LNCaP clone FGC (cell line): ENCODE data around the gene ASCL1.

Experiments used
- DNase-seq: peaks from one replicate; pipeline ENCODE4 v3.0.0-alpha.2; 2011; ENCODE audit warnings: low read depth
- H3K4me3 ChIP-seq: 2 replicates; pipeline ENCODE4 v1.5.1; 2011; ENCODE audit warnings: mild to moderate bottlenecking, low read depth, low read length, control low read depth
- CTCF ChIP-seq: IDR thresholded peaks from 2 replicates; pipeline ENCODE4 v1.5.1; 2012; ENCODE audit warnings: mild to moderate bottlenecking; ENCODE audit not compliant: control insufficient read depth, insufficient read depth; ENCODE audit errors: extremely low read depth

The ASCL1 gene

GRCh38 chr12:102962532-102962931, 5.1 kb downstream of the ASCL1 start:
- no peak for TF ChIP-seq CTCF
- no peak overlapping the region for H3K4me3 ChIP-seq
- DNase-seq = no peak

- no peak for TF ChIP-seq CTCF
- no peak overlapping the region for H3K4me3 ChIP-seq
- DNase-seq = no peak
Measured at GRCh38 chr12:102962986-102963385, 5.5 kb downstream of the ASCL1 start.

- no peak for TF ChIP-seq CTCF
- H3K4me3 ChIP-seq = no peak overlapping the region
- no peak for DNase-seq
Measured at GRCh38 chr12:102963796-102964195, 6.3 kb downstream of the ASCL1 start.

GRCh38 chr12:102964872-102965271, 7.4 kb downstream of the ASCL1 start:
- no peak for TF ChIP-seq CTCF
- no peak overlapping the region for H3K4me3 ChIP-seq
- no peak for DNase-seq

GRCh38 chr12:102965281-102966155, 8.0 kb downstream of the ASCL1 start:
- no peak overlapping the region for H3K4me3 ChIP-seq
- no peak for TF ChIP-seq CTCF
- no peak for DNase-seq

GRCh38 chr12:102966200-102966863, 8.9 kb downstream of the ASCL1 start:
- no peak overlapping the region for H3K4me3 ChIP-seq
- no peak for TF ChIP-seq CTCF
- no peak for DNase-seq

GRCh38 chr12:102970780-102971179, 13.3 kb downstream of the ASCL1 start:
- no peak for TF ChIP-seq CTCF
- no peak overlapping the region for H3K4me3 ChIP-seq
- no peak for DNase-seq
